GM18505 (cell line): ENCODE data around the gene CRIP3.
"Not testable (repeated sequence)": the region's sequence is repeated elsewhere in the genome, so short reads cannot be mapped to it uniquely, and the experiment has no call there.

Experiments
- ATAC-seq: cut with Tn5 transposase; IDR thresholded peaks from one replicate; pipeline ENCODE4 v1.9.1; 2021; ENCODE audit not compliant: unreplicated experiment
- POLR2A ChIP-seq: IDR thresholded peaks from 4 replicates; pipeline ENCODE4 v1.6.1; 2011; ENCODE audit warnings: borderline replicate concordance; ENCODE audit not compliant: insufficient read depth, insufficient read length; ENCODE audit errors: extremely low read depth

The CRIP3 gene, protein sequence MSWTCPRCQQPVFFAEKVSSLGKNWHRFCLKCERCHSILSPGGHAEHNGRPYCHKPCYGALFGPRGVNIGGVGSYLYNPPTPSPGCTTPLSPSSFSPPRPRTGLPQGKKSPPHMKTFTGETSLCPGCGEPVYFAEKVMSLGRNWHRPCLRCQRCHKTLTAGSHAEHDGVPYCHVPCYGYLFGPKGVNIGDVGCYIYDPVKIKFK

DNA sequence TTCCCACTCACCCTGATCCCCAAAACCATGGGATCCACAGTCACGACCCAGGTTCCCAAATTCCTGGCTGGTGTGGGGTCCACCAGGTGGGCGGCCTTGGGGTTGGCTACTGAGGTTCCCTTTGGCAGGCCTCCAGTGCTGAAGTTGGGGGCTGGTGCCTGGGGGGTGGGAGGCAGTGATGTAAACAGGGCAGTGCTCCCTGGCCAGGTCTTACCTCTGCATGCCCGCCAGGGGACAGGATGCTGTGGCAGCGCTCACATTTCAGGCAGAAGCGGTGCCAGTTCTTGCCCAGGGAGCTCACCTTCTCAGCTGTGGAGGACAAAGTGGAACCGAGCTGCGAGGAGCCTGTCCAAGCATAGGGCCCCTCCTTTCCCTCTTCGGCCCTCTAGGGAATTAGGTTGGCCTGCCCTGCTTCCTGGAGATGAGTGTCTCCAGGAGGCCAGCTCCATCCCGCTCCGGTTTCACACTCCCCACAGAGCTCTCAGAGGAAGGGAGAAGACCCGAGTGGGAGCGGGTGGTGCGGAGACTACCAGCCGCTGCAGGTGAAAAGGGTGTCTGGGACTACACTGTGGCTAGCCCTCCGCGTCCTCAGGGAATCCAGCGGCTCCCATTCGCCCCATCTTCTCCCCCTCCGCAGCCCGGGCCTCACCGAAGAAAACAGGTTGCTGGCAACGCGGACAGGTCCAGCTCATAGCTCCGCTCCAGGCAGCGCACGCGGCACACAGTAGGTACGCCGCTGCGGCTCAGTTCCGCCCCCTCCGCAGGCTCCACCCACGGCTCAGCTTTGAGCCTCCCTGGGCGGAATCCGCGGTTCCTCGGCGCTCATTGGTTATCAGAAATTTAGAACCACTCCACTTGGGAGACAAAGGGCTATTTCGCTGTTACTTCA, at the start of gene CRIP3:
CRIP3 (minus strand) TSS at position 726 of the 889 bp plus-strand sequence; CDS start at position 692, 34 bp downstream.
- no peak for TF ChIP-seq POLR2A
- ATAC-seq, result no peak

DNA sequence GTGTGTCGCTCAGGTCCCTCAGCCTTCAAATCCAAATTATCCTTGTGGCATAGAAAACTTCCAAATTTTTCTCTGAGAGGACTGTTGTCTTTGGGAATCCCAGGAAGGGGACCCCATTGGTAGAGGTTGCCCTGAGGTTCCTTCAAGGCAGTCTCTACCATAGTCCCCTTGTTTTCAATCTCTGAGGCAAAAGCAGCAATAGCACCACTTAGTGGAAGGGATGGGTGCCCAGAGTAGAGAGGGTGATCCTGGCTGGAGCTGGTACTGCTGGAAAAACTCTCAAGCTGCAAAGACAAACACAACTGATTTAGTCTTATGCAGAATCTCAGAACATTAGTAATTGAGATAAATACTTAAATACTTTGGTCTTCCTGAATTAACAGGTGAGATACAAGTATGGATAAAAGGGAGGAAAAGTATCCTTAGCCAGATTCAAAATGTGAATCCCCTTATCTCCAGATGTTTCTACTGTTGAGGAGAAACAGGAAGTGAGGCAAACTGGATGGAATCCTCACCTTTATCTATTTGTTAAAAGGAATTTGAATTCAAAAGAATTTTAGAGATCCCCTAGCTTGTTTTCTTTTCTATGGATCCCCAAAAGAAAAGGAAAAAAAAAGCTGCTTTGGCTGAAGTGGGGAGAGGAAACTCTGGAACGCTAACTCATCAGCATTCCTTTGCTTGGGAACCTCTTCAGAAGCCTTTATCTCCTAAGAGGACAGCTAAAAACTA, 47.4 kb upstream of the CRIP3 start:
- TF ChIP-seq POLR2A, result no peak
- no peak for ATAC-seq

DNA sequence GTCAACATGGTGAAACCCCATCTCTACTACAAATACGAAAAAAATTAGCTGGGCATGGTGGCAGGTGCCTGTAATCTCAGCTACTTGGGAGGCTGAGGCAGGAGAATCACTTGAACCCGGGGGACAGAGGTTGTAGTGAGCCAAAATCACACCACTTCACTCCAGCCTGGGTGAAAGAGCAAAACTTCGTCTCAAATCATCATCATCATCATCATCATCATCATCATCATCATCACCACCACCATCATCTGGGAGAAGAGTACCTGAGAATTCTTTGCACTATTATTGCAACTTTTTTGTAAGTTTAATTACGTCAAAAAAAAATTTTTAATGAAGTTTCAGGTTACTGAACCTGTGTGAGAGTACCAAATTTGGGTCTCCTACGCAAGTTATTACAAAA, 43.3 kb upstream of the CRIP3 start:
- not testable (repeated sequence) for ATAC-seq

DNA sequence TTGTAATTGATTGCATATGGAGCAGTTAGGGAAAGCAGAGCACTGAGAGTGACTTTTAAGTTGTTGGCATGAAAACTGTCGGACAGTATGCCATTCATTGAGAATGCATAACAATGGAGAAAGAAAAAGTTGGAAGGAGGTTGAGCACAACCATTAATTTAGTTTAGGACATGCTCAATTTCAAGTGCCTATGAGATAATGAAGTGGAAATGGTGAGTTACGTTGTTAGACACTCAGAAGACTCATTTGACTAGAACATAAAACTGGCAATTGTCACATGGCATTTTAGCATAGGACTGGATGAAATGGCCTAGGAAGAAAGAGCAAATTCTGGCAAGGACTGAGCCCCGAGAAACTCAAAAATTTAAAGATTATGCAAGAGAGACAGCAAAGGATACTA, 38.8 kb upstream of the CRIP3 start:
- no peak for ATAC-seq
- TF ChIP-seq POLR2A, result no peak

DNA sequence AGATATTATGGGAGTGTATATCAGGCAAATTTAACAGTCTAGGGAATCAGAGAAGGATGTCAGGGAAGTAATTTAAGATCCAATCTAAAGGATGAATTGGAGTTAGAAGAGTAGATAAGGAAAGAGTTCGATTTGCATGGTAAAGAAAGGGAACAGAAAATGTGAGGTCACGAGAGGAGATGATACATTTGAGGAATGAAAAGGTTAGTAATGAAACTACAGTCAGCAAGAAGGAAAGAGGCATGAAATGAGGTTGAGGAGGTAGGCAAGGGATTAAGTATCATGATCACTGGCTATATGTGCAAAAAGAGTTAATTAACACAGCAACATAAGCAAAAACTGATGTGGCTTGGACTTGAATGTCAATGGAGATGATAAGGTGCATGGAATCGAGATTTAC, 38.4 kb upstream of the CRIP3 start:
- ATAC-seq, result no peak
- no peak for TF ChIP-seq POLR2A

- not testable (repeated sequence) for ATAC-seq
Observed at GRCh38 chr6:43346243-43346642, 37.6 kb upstream of the CRIP3 start.

DNA sequence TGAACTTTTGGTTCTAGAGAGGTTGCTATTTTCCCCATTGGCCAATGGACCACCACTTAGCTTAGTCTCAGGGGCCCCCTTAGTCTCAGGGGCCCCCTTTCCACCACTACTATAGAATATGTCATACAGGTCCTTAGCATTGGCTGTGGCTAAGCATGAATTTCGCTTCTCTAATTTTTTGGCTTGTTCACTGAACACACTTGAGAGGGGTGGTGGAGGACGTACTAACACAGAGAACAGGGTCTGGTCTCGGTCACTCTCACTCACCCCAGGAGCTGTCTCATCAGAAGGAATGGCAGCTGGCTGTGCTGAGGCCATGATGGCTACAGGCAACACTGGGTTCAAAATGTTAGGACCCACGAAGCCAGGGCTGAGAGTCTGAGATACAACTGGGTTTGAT, 30.5 kb upstream of the CRIP3 start:
- no peak for ATAC-seq
- TF ChIP-seq POLR2A, result no peak

GRCh38 chr6:43338243-43338642, 29.6 kb upstream of the CRIP3 start:
- no peak for TF ChIP-seq POLR2A
- ATAC-seq, result no peak

DNA sequence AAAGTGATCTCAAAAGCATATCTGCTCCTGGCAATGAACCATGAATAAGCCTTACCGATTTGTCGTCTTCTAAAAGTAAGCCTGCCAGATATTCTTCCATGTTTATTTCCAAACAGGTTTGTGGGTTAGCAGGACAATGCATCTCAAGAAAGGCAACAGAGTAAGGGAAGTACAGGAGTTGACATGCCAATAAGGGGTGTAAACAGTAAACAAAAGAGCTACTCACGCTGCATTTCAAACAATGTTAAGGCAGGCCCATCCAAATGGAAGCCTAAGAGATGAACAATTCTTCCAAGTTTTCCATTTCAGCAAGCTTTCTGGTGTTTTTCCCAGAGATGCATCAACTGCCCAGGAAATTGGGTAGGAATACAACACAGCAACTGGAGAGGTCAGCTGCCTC, 27.8 kb upstream of the CRIP3 start:
- ATAC-seq, result no peak

GRCh38 chr6:43335469-43335868, 26.8 kb upstream of the CRIP3 start:
- TF ChIP-seq POLR2A, result no peak
- no peak for ATAC-seq

More for the DNA sequence above, 27.8 kb upstream of the CRIP3 start:
- no peak for TF ChIP-seq POLR2A

GRCh38 chr6:43334466-43335095, 26.0 kb upstream of the CRIP3 start:
- no peak for TF ChIP-seq POLR2A
- no peak for ATAC-seq

- TF ChIP-seq POLR2A, result no peak
- ATAC-seq, result no peak
Observed at GRCh38 chr6:43331891-43332290, 23.3 kb upstream of the CRIP3 start.

DNA sequence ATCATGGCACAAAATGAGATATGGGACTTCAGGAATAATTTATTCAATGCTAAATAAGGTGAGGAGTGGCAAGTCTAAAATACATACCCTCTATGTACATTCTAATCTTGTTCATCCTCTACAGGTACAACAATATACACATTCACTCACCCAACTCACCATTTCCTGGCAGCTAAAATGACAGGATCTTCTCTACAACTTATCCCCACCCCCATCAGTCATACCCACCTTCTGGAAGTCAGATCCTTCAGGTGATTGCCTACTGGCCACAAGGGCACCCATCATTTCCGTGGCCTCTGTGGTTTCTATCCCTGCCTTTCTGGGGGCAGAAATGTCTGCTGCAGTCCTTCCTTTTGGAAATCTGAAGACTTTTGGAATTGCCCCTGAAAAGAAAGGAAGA, 22.8 kb upstream of the CRIP3 start:
- TF ChIP-seq POLR2A, result no peak
- no peak for ATAC-seq

DNA sequence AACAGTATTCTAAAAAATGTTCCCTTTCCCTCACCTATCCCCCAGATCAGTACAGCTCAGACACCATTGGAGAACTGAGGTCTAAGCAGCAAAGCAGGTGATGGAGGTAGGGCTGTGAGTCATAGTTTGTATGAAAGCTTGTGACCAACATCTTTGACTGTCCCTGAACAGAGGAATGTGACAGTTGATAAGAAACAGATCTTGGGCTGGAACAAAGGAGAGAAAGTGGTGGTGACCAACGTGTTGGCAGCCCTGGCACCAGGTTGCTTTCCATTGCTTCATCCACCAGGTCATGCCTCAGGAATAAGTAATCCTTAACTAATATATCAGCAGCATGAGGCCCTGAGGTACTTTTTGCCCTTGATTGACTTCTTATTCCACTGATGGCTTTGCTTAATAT, 19.9 kb upstream of the CRIP3 start:
- ATAC-seq, result no peak
- no peak for TF ChIP-seq POLR2A

DNA sequence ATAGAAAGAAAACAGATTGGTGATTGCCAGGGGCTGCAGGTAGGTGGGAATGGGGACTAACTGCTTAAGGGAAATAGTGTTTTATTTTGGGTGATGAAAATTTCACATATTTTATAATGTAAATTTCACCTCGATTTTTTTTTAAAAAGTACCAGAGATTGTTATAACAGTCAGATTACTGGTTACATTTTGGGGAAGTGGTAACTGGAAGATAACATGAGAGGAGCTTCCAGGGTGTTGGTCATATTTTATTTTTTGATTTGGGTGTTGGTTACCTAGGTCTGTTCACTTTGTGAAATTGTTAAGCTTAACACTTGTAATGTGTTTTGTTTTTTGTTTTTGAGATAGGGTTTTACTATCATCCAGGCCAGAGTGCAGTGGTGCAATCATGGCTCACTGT, 17.2 kb upstream of the CRIP3 start:
- TF ChIP-seq POLR2A, result no peak
- no peak for ATAC-seq
